ENCODE measurements around the gene SEH1L.

Gene SEH1L

GRCh38 chr18:12943215-12943614, 4.6 kb upstream of the SEH1L start:
- no peak overlapping the region for H3K4me2 ChIP-seq (ENCODE audit: low read length)
- no peak overlapping the region for H3K4me3 ChIP-seq (ENCODE audit: low read length)
- H3K36me3 ChIP-seq (replicated peaks; ENCODE audit: low read depth, low read length), result no peaks in the 10 kb centered on the region
- H4K20me1 ChIP-seq (ENCODE audit: insufficient read depth, low read length), result no peaks in the 10 kb centered on the region
- no peak for TF ChIP-seq CTCF (IDR thresholded peaks at IDR 0.05; ENCODE audit: low read depth, low read length)
- TF ChIP-seq EZH2phosphoT487 (IDR thresholded peaks at IDR 0.05; ENCODE audit: low read depth), result no peak
- peaks cover 13% of the 10 kb centered on the region for H3K79me2 ChIP-seq (ENCODE audit: low read length)
- H3K27ac ChIP-seq (ENCODE audit: low read length), result no peak overlapping the region
- H3K27me3 ChIP-seq (ENCODE audit: low read depth, low read length), result no peaks in the 10 kb centered on the region
- no peak overlapping the region for H3K9ac ChIP-seq (ENCODE audit: low read length)
- H3K9me3 ChIP-seq (ENCODE audit: insufficient read depth, low read length), result no peaks in the 10 kb centered on the region
- H3K4me1 ChIP-seq (ENCODE audit: low read length), result 0 out of 2 replicates have a peak, but pooled peaks cover 3% of the 10 kb centered on the region
- no peak overlapping the region for H2AFZ ChIP-seq (ENCODE audit: low read depth, low read length)

GRCh38 chr18:12944709-12945108, 3.1 kb upstream of the SEH1L start:
- Histone ChIP-seq H3K27me3 (ENCODE audit: low read depth, low read length) (no peaks in the 10 kb centered on the region), H3K4me1 (ENCODE audit: low read length) (peaks cover 8% of the 10 kb centered on the region; the same call in 1 of the 2 replicates), H3K9me3 (ENCODE audit: insufficient read depth, low read length) (no peaks in the 10 kb centered on the region), H2AFZ (ENCODE audit: low read depth, low read length) (no peak overlapping the region), H3K4me3 (ENCODE audit: low read length) (no peak overlapping the region), H4K20me1 (ENCODE audit: insufficient read depth, low read length) (no peaks in the 10 kb centered on the region), H3K27ac (ENCODE audit: low read length) (no peak overlapping the region), H3K79me2 (ENCODE audit: low read length) (peaks cover 26% of the 10 kb centered on the region), H3K36me3 (replicated peaks; ENCODE audit: low read depth, low read length) (peaks cover 6% of the 10 kb centered on the region), H3K9ac (ENCODE audit: low read length) (no peak overlapping the region), H3K4me2 (ENCODE audit: low read length) (no peak overlapping the region)
- no peak for TF ChIP-seq CTCF (IDR thresholded peaks at IDR 0.05; ENCODE audit: low read depth, low read length)
- no peak for TF ChIP-seq EZH2phosphoT487 (IDR thresholded peaks at IDR 0.05; ENCODE audit: low read depth)

- H3K4me3 ChIP-seq (ENCODE audit: low read length), result peak overlapping the region; percentile 97
- TF ChIP-seq CTCF (IDR thresholded peaks at IDR 0.05; ENCODE audit: low read depth, low read length) (peak; percentile 8; the same call in 1 of the 2 replicates), EZH2phosphoT487 (IDR thresholded peaks at IDR 0.05; ENCODE audit: low read depth) (no peak)
- no peaks in the 10 kb centered on the region for H3K27me3 ChIP-seq (ENCODE audit: low read depth, low read length)
- peak overlapping the region; percentile 89 for H3K4me2 ChIP-seq (ENCODE audit: low read length)
- peaks cover 18% of the 10 kb centered on the region for H3K36me3 ChIP-seq (replicated peaks; ENCODE audit: low read depth, low read length)
- peak overlapping the region; percentile 93 for H2AFZ ChIP-seq (ENCODE audit: low read depth, low read length)
- no peaks in the 10 kb centered on the region for H4K20me1 ChIP-seq (ENCODE audit: insufficient read depth, low read length)
- H3K4me1 ChIP-seq (ENCODE audit: low read length), result peaks cover 8% of the 10 kb centered on the region; the same call in 1 of the 2 replicates
- peak overlapping the region; percentile 62 for H3K27ac ChIP-seq (ENCODE audit: low read length)
- H3K79me2 ChIP-seq (ENCODE audit: low read length), result peaks cover 46% of the 10 kb centered on the region
- H3K9ac ChIP-seq (ENCODE audit: low read length), result peak overlapping the region; percentile 79
- H3K9me3 ChIP-seq (ENCODE audit: insufficient read depth, low read length), result no peaks in the 10 kb centered on the region
Observed at GRCh38 chr18:12946549-12947284, 1.1 kb upstream of the SEH1L start.

- peaks cover 59% of the 10 kb centered on the region for H3K79me2 ChIP-seq (ENCODE audit: low read length)
- H3K27me3 ChIP-seq (ENCODE audit: low read depth, low read length), result no peaks in the 10 kb centered on the region
- no peaks in the 10 kb centered on the region for H3K9me3 ChIP-seq (ENCODE audit: insufficient read depth, low read length)
- peaks cover 20% of the 10 kb centered on the region for H3K36me3 ChIP-seq (replicated peaks; ENCODE audit: low read depth, low read length)
- peak overlapping the region; percentile 90 for H3K27ac ChIP-seq (ENCODE audit: low read length)
- peak overlapping the region; percentile 63; the same call in 1 of the 2 replicates for H2AFZ ChIP-seq (ENCODE audit: low read depth, low read length)
- peak overlapping the region; percentile 69 for H3K4me2 ChIP-seq (ENCODE audit: low read length)
- peaks cover 8% of the 10 kb centered on the region; the same call in 1 of the 2 replicates for H3K4me1 ChIP-seq (ENCODE audit: low read length)
- no peak for TF ChIP-seq CTCF (IDR thresholded peaks at IDR 0.05; ENCODE audit: low read depth, low read length)
- no peak for TF ChIP-seq EZH2phosphoT487 (IDR thresholded peaks at IDR 0.05; ENCODE audit: low read depth)
- peak overlapping the region; percentile 85 for H3K9ac ChIP-seq (ENCODE audit: low read length)
- H4K20me1 ChIP-seq (ENCODE audit: insufficient read depth, low read length), result no peaks in the 10 kb centered on the region
- peak overlapping the region; percentile 85 for H3K4me3 ChIP-seq (ENCODE audit: low read length)
Observed at GRCh38 chr18:12948050-12948804, 416 bp downstream of the SEH1L start.

Measured in OCI-LY3 (cell line).